Fibroblast of mammary gland (primary cell): ENCODE measurements around the gene SMIM23.
A peak's percentile ranks its signal among the peaks of the same experiment; 100 is the strongest.

ENCODE experiments used
- DNase-seq: peaks from one replicate; pipeline ENCODE4 v3.0.0-alpha.2; 2010; ENCODE audit warnings: low read depth
- H3K4me3 ChIP-seq: 2 replicates; pipeline ENCODE4 v1.5.1; 2011; ENCODE audit warnings: low read depth, mild to moderate bottlenecking, low read length, moderate library complexity; ENCODE audit not compliant: control insufficient read depth
- TF ChIP-seq, protein P1 (sequence below): conservative IDR thresholded peaks from 2 replicates; pipeline ENCODE4 v1.5.1; 2011; ENCODE audit warnings: low read depth, low read length, inconsistent platforms; ENCODE audit not compliant: control insufficient read depth, insufficient read depth

SMIM23 gene

DNA sequence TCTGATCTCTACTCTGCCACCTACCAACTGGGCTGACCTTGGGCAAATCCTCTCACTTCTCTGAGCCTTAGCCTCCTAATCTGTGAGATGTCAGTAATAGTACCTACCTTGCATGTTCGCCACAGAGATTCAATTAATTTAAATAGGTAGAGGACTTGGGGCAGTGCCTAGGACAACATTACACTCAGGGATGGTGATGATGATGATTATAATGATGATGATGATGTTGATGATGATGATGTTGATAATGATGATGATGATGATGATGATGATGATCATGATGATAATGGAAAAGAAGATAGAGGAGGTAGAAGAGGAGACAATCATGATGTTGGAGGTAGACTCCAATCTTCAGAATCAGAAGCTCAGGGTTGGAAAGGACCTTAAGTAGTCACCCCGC, 40.7 kb upstream of the SMIM23 start:
- no peak for DNase-seq
- no peak overlapping the region for H3K4me3 ChIP-seq
- TF ChIP-seq, protein P1, sequence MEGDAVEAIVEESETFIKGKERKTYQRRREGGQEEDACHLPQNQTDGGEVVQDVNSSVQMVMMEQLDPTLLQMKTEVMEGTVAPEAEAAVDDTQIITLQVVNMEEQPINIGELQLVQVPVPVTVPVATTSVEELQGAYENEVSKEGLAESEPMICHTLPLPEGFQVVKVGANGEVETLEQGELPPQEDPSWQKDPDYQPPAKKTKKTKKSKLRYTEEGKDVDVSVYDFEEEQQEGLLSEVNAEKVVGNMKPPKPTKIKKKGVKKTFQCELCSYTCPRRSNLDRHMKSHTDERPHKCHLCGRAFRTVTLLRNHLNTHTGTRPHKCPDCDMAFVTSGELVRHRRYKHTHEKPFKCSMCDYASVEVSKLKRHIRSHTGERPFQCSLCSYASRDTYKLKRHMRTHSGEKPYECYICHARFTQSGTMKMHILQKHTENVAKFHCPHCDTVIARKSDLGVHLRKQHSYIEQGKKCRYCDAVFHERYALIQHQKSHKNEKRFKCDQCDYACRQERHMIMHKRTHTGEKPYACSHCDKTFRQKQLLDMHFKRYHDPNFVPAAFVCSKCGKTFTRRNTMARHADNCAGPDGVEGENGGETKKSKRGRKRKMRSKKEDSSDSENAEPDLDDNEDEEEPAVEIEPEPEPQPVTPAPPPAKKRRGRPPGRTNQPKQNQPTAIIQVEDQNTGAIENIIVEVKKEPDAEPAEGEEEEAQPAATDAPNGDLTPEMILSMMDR = no peak

DNA sequence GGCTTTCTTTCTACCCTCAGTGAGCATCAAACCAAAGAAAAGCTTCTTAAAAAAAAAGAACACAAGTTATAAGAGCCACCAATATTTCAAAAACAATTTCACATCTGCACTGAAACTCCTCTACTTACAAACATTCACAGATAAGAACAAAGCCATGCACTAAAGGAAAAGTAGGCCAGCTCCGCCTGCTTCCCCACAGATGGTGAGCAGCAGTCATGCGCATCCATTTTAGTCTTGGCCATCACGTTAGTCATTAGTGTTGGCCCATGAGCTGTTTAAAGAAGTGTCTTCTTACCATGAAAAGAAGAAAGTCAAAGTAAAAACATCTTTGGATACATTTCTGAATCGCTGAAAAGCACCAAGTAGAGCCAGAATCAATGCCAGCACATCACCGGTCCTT, 40.0 kb upstream of the SMIM23 start:
- TF ChIP-seq, protein P1 = no peak

DNA sequence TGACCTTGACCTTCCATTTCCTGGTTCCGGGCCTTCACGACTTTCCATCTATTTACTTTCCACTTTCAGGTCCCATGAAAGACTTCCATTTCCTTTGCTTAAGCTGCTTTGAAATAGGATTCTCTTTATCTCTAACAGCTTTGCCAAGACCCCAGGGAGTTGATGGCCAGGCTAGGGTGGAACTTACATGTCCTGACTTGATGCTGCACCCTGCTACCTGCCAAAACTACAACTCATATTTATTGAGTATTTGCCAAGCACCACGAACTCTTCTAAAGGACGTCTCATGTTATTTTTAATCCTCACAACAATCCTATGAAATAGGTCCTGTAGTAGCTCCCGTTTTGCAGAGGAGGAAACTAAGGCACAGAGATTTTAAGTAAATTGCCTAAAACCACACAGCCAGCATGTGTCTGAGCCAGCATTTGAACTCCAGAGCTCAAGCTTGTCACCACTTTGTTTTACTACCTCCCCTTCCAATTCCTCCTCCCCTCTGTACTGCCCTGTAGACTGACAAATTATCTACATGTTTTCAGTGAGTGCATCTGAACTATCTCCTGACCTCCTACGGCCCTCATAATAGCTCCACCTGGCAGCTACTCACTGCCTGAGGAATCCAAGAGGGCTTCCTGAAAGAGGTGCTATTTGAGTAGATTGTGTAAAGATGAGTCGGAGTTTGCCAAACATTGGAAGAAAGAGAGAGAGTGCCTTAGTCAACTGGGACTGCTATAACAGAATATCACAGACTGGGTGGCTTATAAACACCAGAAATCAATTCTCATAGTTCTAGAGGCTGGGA, 38.4 kb upstream of the SMIM23 start:
- TF ChIP-seq, protein P1 = no peak
- H3K4me3 ChIP-seq = no peak overlapping the region
- DNase-seq = no peak

More for the DNA sequence above, 40.0 kb upstream of the SMIM23 start:
- peak; percentile 25 for DNase-seq
- no peak overlapping the region for H3K4me3 ChIP-seq

DNA sequence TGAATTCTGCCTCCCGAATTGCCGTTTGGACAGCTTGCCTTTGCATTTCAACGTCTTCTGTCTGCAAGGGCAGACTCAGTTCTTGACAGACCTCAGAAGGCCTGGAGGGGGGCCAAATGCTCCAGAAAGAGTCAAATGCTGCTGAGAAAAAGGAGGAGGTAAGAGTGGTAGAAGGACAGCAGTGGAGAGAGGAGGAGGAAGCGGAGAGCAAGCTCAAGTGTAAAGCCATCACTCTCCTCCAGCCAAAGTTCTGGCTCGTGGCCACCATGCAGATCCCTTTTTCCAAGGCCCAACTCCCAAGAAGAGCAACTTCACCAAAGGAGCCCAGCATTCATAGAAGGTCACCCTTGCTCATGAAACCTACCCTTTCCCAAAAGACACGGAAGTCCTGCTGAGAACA, 36.9 kb upstream of the SMIM23 start:
- TF ChIP-seq, protein P1 = no peak
- no peak for DNase-seq
- no peak overlapping the region for H3K4me3 ChIP-seq

DNA sequence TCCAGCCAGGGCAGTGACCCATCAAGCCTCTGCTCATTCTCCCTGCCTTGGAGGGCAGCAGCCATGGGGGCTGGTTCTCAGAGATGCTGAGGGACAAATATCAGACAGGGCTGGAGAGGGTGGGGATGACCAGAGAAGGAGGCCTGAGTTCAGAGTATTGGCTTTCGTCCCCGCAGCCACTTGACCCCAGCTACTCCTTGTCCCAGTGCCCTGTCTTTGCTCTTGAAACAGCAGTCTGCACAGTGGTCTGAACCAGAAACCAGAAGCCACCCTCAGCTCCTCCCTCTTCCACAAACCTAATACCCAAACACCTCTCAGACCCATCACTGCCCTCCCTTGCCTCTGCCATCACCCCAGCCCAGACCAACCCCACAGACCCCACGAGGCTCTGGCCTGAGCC, 36.3 kb upstream of the SMIM23 start:
- TF ChIP-seq, protein P1 = no peak
- H3K4me3 ChIP-seq = no peak overlapping the region
- no peak for DNase-seq

DNA sequence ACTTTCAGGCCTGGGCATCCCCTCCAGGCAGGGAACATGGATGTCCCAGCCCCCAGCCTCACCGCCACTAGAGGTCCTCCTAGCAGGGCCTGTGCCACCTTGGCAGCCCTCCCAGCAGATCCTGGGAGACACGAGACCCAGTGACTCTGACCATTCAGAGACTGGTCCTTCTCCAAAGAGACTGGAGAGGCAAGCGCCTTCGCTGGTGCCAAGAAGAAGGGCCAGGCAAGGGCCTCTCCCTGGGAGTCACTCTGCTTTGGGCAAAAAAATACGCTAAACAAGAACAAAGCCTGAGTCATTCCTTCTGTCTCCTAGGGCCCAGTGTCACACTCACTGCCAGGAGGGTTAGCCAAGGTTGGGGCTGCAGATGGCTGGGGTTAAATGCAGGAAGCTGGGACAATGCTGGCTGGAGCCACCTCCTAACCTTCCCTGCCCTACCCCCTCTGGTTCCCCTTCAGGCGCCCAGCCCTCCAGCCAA, 35.3 kb upstream of the SMIM23 start:
- TF ChIP-seq, protein P1 = peak; percentile 12
- peak; percentile 59 for DNase-seq
- no peak overlapping the region for H3K4me3 ChIP-seq
